OCI-LY7 (cell line): Measurements from ENCODE around the gene ROBO2. TPM values are rescaled to one million over a fixed set of nuclear protein-coding genes. Genes with fewer than 3 reads are reported as not detected.

Experiments
- BruUV-seq: library from RNA; stranded (reverse); fragments of 400-500 nt; replicated peaks from 2 replicates; lab custom pipeline; 2021; lab: Mats Ljungman, UMichigan
- CTCF ChIA-PET: fragments of 300-600 bp; sonication (Branson Sonifier 250); formaldehyde crosslinking; loops from one replicate; lab custom pipeline; 2022; ENCODE audit warnings: antibody characterized with exemption; ENCODE audit not compliant: unreplicated experiment; lab: Charles Lee
- POLR2A ChIA-PET: fragments of 300-600 bp; sonication (Branson Sonifier 250); formaldehyde crosslinking; loops from one replicate; lab custom pipeline; 2022; ENCODE audit warnings: antibody characterized with exemption; lab: Charles Lee
- DNase-seq: peaks from one replicate; pipeline ENCODE4 v3.0.0-alpha.2; 2015; ENCODE audit warnings: low spot score
- H2AFZ ChIP-seq: fragments of 200-600 bp; sonication (generic), shearing (Covaris generic); 2 replicates; pipeline ENCODE4 v1.6.1; 2014; ENCODE audit warnings: mild to moderate bottlenecking, antibody characterized with exemption, low read length, moderate library complexity
- H3K27ac ChIP-seq: fragments of 200-600 bp; sonication (generic); 2 replicates; pipeline ENCODE4 v1.5.1; 2014; ENCODE audit warnings: mixed run types, low read depth, mild to moderate bottlenecking, moderate library complexity, low read length, inconsistent platforms; ENCODE audit not compliant: poor library complexity, severe bottlenecking
- H3K36me3 ChIP-seq: fragments of 200-600 bp; sonication (generic); 2 replicates; pipeline ENCODE4 v1.6.1; 2014; ENCODE audit warnings: mild to moderate bottlenecking, antibody characterized with exemption, low read length, moderate library complexity, mixed read lengths; ENCODE audit not compliant: insufficient read depth
- H3K4me1 ChIP-seq: fragments of 200-600 bp; sonication (generic); 2 replicates; pipeline ENCODE4 v1.5.1; 2014; ENCODE audit warnings: mild to moderate bottlenecking, low read length; ENCODE audit not compliant: insufficient read depth, poor library complexity, severe bottlenecking
- H3K4me2 ChIP-seq: fragments of 200-600 bp; sonication (generic); 2 replicates; pipeline ENCODE4 v1.6.1; 2014; ENCODE audit warnings: mild to moderate bottlenecking, low read length
- H3K4me3 ChIP-seq: fragments of 200-600 bp; sonication (generic); 2 replicates; pipeline ENCODE4 v1.5.1; 2014; ENCODE audit warnings: mild to moderate bottlenecking, low read depth, low read length; ENCODE audit not compliant: poor library complexity, severe bottlenecking
- H3K79me2 ChIP-seq: fragments of 200-600 bp; sonication (generic); 2 replicates; pipeline ENCODE4 v1.6.1; 2016; ENCODE audit warnings: low read depth, mild to moderate bottlenecking, low read length, moderate library complexity, mixed read lengths; ENCODE audit not compliant: insufficient read depth
- H3K9me2 ChIP-seq: fragments of 200-600 bp; sonication (generic); 2 replicates; pipeline ENCODE4 v1.6.1; 2016; ENCODE audit warnings: mild to moderate bottlenecking, low read length, mixed read lengths; ENCODE audit not compliant: insufficient read depth
- H3K9me3 ChIP-seq: fragments of 200-600 bp; sonication (generic); 2 replicates; pipeline ENCODE4 v1.6.1; 2014; ENCODE audit warnings: mild to moderate bottlenecking, mixed run types, low read length, mixed read lengths
- H4K20me1 ChIP-seq: fragments of 200-600 bp; sonication (generic); 2 replicates; pipeline ENCODE4 v1.6.1; 2014; ENCODE audit warnings: mild to moderate bottlenecking, antibody characterized with exemption, low read length, moderate library complexity, mixed read lengths; ENCODE audit not compliant: insufficient read depth
- EZH2phosphoT487 ChIP-seq: fragments of 200-600 bp; sonication (generic); IDR thresholded peaks from 2 replicates; pipeline ENCODE4 v1.6.1; 2018; ENCODE audit warnings: low read depth, borderline replicate concordance, mild to moderate bottlenecking, mixed run types, antibody characterized with exemption, low read length, moderate library complexity, mixed read lengths
- intact Hi-C: fragments of 100-400 bp; cut with micrococcal nuclease; formaldehyde crosslinking; loops from one replicate; pipeline ENCODE4 v1.10.0; 2022; ENCODE audit not compliant: unreplicated experiment
- total RNA-seq, 2 experiments: library from RNA; depleted of rRNA in 1 of 2; stranded (reverse); fragments of >200 nt in 1 of 2; shearing (Covaris generic) in 1 of 2; gene quantifications; 2 replicates each; pipeline ENCODE4 v1.2.3, GENCODE V29; 2014 to 2022
- TF ChIP-seq, protein P1 (sequence below): fragments of 200-600 bp; sonication (generic); conservative IDR thresholded peaks from 2 replicates; pipeline ENCODE4 v1.5.1; 2014; ENCODE audit warnings: mild to moderate bottlenecking, antibody characterized with exemption, low read length, moderate library complexity, mixed read lengths

Gene ROBO2
- total RNA-seq, 2 experiments from 2014 or later, result 0.06 to 4.8 TPM

DNA sequence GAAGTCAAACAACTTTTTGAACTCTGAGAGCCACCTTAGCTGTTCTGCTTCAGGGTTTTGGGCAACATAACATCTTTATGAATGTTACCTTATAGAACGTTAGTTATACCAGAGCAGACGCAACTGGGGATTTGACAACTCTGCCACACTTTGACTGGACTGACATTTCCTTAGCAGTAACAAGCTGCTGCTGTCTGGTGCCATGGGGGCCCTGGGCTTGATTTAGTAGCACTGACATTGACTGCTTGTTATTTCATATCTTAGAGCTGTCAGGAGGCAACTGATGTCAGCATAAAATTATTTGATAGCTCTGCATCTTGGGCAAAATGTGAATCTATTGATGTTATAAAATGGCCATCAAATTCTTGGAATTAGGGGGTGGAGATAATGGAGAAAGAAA lies 285.4 kb downstream of the ROBO2 start:
- CTCF ChIA-PET, result no interaction called here
- H3K4me2 ChIP-seq, result no peak overlapping the region
- no peaks in the 10 kb centered on the region for H3K4me1 ChIP-seq
- H3K79me2 ChIP-seq, result no peaks in the 10 kb centered on the region
- no peaks in the 10 kb centered on the region for H3K9me2 ChIP-seq
- intact Hi-C loops, result loop anchor here (10.0 kb wide), 1 partner anchor 1320 kb away; no protein-coding TSS in a partner anchor
- H3K4me3 ChIP-seq, result no peak overlapping the region
- H3K9me3 ChIP-seq, result no peaks in the 10 kb centered on the region
- H4K20me1 ChIP-seq, result no peaks in the 10 kb centered on the region
- H2AFZ ChIP-seq, result no peak overlapping the region
- POLR2A ChIA-PET, result no interaction called here
- no peak for TF ChIP-seq EZH2phosphoT487
- TF ChIP-seq, protein P1, sequence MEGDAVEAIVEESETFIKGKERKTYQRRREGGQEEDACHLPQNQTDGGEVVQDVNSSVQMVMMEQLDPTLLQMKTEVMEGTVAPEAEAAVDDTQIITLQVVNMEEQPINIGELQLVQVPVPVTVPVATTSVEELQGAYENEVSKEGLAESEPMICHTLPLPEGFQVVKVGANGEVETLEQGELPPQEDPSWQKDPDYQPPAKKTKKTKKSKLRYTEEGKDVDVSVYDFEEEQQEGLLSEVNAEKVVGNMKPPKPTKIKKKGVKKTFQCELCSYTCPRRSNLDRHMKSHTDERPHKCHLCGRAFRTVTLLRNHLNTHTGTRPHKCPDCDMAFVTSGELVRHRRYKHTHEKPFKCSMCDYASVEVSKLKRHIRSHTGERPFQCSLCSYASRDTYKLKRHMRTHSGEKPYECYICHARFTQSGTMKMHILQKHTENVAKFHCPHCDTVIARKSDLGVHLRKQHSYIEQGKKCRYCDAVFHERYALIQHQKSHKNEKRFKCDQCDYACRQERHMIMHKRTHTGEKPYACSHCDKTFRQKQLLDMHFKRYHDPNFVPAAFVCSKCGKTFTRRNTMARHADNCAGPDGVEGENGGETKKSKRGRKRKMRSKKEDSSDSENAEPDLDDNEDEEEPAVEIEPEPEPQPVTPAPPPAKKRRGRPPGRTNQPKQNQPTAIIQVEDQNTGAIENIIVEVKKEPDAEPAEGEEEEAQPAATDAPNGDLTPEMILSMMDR, result no peak
- H3K27ac ChIP-seq, result no peak overlapping the region
- no TSS peak for BruUV-seq
- H3K36me3 ChIP-seq, result no peaks in the 10 kb centered on the region
- DNase-seq, result no peak

DNA sequence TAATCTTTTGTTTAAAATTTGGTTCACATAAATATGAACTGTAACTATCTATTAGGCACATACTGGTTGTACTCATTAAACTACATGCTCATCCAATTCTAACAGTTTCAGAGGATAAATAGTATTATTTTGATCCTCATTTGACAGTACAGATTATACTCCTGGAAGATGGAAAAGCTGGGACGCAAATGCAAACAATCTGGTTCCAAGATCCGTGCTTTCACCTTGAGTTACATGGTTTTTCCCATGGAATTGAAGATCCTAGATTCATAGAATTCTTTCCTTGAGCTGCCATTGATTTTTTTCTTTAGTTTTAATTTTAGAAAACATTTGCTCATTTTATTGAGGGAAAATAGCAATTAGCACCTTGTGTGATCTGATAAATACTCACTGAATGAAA lies 285.8 kb downstream of the ROBO2 start:
- Histone ChIP-seq H3K27ac (no peak overlapping the region), H3K4me3 (no peak overlapping the region), H3K4me2 (no peak overlapping the region), H3K9me2 (no peaks in the 10 kb centered on the region), H3K79me2 (no peaks in the 10 kb centered on the region), H3K4me1 (no peaks in the 10 kb centered on the region), H3K9me3 (no peaks in the 10 kb centered on the region), H4K20me1 (no peaks in the 10 kb centered on the region), H2AFZ (no peak overlapping the region), H3K36me3 (no peaks in the 10 kb centered on the region)
- TF ChIP-seq, protein P1, result no peak
- no peak for TF ChIP-seq EZH2phosphoT487
- intact Hi-C loops, result loop anchor here (10.0 kb wide), 1 partner anchor 1319 kb away; no protein-coding TSS in a partner anchor
- BruUV-seq, result no TSS peak
- ChIA-PET POLR2A (no interaction called here), CTCF (no interaction called here)
- no peak for DNase-seq

DNA sequence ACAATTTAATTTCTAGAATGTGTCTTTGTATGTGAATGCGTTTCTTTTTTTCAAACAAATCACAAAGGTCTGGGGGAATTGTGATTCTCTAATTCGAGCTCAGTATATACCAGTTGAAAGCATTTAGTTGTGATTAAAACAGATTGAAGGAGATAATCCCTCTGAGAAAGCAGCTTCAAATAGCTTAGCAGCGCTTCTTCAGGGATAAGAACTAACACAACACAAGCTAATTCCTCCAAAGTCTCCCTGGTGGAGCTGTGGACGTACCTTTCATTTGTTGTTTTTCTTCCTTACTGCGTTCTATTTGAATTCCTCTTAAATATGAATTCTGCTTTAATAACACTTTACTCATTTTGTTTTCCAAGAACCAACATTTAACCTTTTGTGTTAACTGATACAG lies 286.7 kb downstream of the ROBO2 start:
- CTCF ChIA-PET, result no interaction called here
- no TSS peak for BruUV-seq

More for the DNA sequence above, 286.7 kb downstream of the ROBO2 start:
- intact Hi-C loops, result loop anchor here (10.0 kb wide), 1 partner anchor 1318 kb away; no protein-coding TSS in a partner anchor
- no peaks in the 10 kb centered on the region for H3K9me2 ChIP-seq
- TF ChIP-seq, protein P1, result no peak
- no peak for TF ChIP-seq EZH2phosphoT487
- no peak overlapping the region for H3K27ac ChIP-seq
- POLR2A ChIA-PET, result no interaction called here
- no peak for DNase-seq
- H3K9me3 ChIP-seq, result no peaks in the 10 kb centered on the region
- H3K4me2 ChIP-seq, result no peak overlapping the region
- H4K20me1 ChIP-seq, result no peaks in the 10 kb centered on the region
- no peaks in the 10 kb centered on the region for H3K4me1 ChIP-seq
- H2AFZ ChIP-seq, result no peak overlapping the region
- H3K36me3 ChIP-seq, result no peaks in the 10 kb centered on the region
- H3K4me3 ChIP-seq, result no peak overlapping the region
- no peaks in the 10 kb centered on the region for H3K79me2 ChIP-seq
